ENCODE results near the gene WDR47.
"Not testable (repeated sequence)": the region's sequence is repeated elsewhere in the genome, so short reads cannot be mapped to it uniquely, and the experiment has no call there.

Gene WDR47

DNA sequence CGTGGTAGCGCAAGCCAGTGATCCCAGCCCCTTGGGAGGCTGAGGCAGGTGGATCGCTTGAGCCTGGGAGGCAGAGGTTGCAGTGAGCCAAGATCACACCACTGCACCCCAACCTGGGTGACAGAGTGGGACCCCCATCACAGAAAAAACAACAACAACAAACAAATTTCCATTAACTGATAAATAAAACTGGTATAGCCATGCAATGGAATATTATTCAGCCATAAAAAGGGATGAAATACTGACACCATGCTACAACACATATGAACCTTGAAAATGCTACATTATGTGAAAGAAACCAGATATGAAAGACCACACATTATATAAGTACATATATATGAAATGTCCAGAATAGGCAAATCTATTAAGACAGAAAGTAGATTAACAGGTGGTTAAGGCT, 90.7 kb downstream of the WDR47 start:
- peaks cover 9 to 24% of the 10 kb centered on the region in 2 donors for H3K36me3 ChIP-seq (ENCODE audit: control insufficient read depth in 1 of 2, insufficient read depth in 2 of 2, low read length in 2 of 2)
- no peaks in the 10 kb centered on the region for H3K9me3 ChIP-seq (ENCODE audit: control insufficient read depth in 1 of 2, low read length in 2 of 2)
- H3K4me3 ChIP-seq (ENCODE audit: low read depth in 1 of 2, low read length in 2 of 2) = no peak overlapping the region
- H3K4me1 ChIP-seq (ENCODE audit: control insufficient read depth in 1 of 2, insufficient read depth in 2 of 2, low read length in 2 of 2) = peaks cover 6 to 18% of the 10 kb centered on the region in 2 donors
- no peak overlapping the region for H3K9ac ChIP-seq (ENCODE audit: low read depth in 1 of 2, low read length in 2 of 2)
- no peaks in the 10 kb centered on the region for H3K27me3 ChIP-seq (ENCODE audit: control insufficient read depth in 1 of 2, insufficient read depth in 2 of 2, low read length in 2 of 2)
- H3K27ac ChIP-seq (ENCODE audit: low read depth, low read length) = no peak overlapping the region

GRCh38 chr1:108949044-108949443, 92.9 kb downstream of the WDR47 start:
- Histone ChIP-seq H3K27ac (ENCODE audit: low read depth, low read length) (no peak overlapping the region), H3K4me1 (ENCODE audit: control insufficient read depth in 1 of 2, insufficient read depth in 2 of 2, low read length in 2 of 2) (peaks cover 6 to 18% of the 10 kb centered on the region in 2 donors), H3K9me3 (ENCODE audit: control insufficient read depth in 1 of 2, low read length in 2 of 2) (no peaks in the 10 kb centered on the region), H3K27me3 (ENCODE audit: control insufficient read depth in 1 of 2, insufficient read depth in 2 of 2, low read length in 2 of 2) (no peaks in the 10 kb centered on the region), H3K4me3 (ENCODE audit: low read depth in 1 of 2, low read length in 2 of 2) (no peak overlapping the region), H3K9ac (ENCODE audit: low read depth in 1 of 2, low read length in 2 of 2) (no peak overlapping the region), H3K36me3 (ENCODE audit: control insufficient read depth in 1 of 2, insufficient read depth in 2 of 2, low read length in 2 of 2) (peaks cover 12 to 30% of the 10 kb centered on the region in 2 donors)

GRCh38 chr1:108947871-108948525, 93.9 kb downstream of the WDR47 start:
- Histone ChIP-seq H3K9me3 (ENCODE audit: control insufficient read depth in 1 of 2, low read length in 2 of 2) (no peaks in the 10 kb centered on the region), H3K9ac (ENCODE audit: low read depth in 1 of 2, low read length in 2 of 2) (no peak overlapping the region), H3K36me3 (ENCODE audit: control insufficient read depth in 1 of 2, insufficient read depth in 2 of 2, low read length in 2 of 2) (peaks cover 15 to 41% of the 10 kb centered on the region in 2 donors), H3K4me1 (ENCODE audit: control insufficient read depth in 1 of 2, insufficient read depth in 2 of 2, low read length in 2 of 2) (peaks cover 6 to 18% of the 10 kb centered on the region in 2 donors), H3K4me3 (ENCODE audit: low read depth in 1 of 2, low read length in 2 of 2) (peak overlapping the region in 1 of 2 donors; percentile 37), H3K27me3 (ENCODE audit: control insufficient read depth in 1 of 2, insufficient read depth in 2 of 2, low read length in 2 of 2) (no peaks in the 10 kb centered on the region), H3K27ac (ENCODE audit: low read depth, low read length) (no peak overlapping the region)

GRCh38 chr1:108936170-108936569, 105.7 kb downstream of the WDR47 start:
- Histone ChIP-seq H3K9ac (ENCODE audit: low read depth in 1 of 2, low read length in 2 of 2) (no peak overlapping the region), H3K9me3 (ENCODE audit: control insufficient read depth in 1 of 2, low read length in 2 of 2) (no peaks in the 10 kb centered on the region), H3K27me3 (ENCODE audit: control insufficient read depth in 1 of 2, insufficient read depth in 2 of 2, low read length in 2 of 2) (no peaks in the 10 kb centered on the region), H3K36me3 (ENCODE audit: control insufficient read depth in 1 of 2, insufficient read depth in 2 of 2, low read length in 2 of 2) (peaks cover 40 to 82% of the 10 kb centered on the region in 2 donors), H3K27ac (ENCODE audit: low read depth, low read length) (no peak overlapping the region), H3K4me3 (ENCODE audit: low read depth in 1 of 2, low read length in 2 of 2) (no peak overlapping the region), H3K4me1 (ENCODE audit: control insufficient read depth in 1 of 2, insufficient read depth in 2 of 2, low read length in 2 of 2) (no peaks in the 10 kb centered on the region)

DNA sequence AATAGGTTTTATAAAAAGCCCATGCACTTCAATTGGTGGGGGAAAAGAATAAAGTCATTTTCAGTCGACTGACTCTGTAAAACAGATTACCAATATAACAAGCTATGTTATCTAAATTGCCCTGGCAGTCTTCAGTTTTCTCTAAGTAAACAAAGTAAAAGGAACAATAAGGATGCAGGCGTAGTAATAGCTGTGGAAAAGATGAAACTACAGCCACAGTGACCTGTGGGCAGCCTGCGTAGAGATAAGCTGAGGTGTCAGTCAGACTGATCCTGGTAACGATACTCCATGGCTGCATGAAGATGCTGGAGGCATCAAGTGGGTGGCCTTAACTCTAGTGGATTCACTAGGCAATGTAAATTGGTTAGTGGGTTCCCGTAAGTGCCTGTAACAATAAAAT, 108.0 kb downstream of the WDR47 start:
- no peaks in the 10 kb centered on the region for H3K4me1 ChIP-seq (ENCODE audit: control insufficient read depth in 1 of 2, insufficient read depth in 2 of 2, low read length in 2 of 2)
- no peak overlapping the region for H3K4me3 ChIP-seq (ENCODE audit: low read depth in 1 of 2, low read length in 2 of 2)
- no peak overlapping the region for H3K27ac ChIP-seq (ENCODE audit: low read depth, low read length)
- peaks cover 36 to 87% of the 10 kb centered on the region in 2 donors for H3K36me3 ChIP-seq (ENCODE audit: control insufficient read depth in 1 of 2, insufficient read depth in 2 of 2, low read length in 2 of 2)
- no peaks in the 10 kb centered on the region for H3K27me3 ChIP-seq (ENCODE audit: control insufficient read depth in 1 of 2, insufficient read depth in 2 of 2, low read length in 2 of 2)
- H3K9me3 ChIP-seq (ENCODE audit: control insufficient read depth in 1 of 2, low read length in 2 of 2) = no peaks in the 10 kb centered on the region
- H3K9ac ChIP-seq (ENCODE audit: low read depth in 1 of 2, low read length in 2 of 2) = no peak overlapping the region

DNA sequence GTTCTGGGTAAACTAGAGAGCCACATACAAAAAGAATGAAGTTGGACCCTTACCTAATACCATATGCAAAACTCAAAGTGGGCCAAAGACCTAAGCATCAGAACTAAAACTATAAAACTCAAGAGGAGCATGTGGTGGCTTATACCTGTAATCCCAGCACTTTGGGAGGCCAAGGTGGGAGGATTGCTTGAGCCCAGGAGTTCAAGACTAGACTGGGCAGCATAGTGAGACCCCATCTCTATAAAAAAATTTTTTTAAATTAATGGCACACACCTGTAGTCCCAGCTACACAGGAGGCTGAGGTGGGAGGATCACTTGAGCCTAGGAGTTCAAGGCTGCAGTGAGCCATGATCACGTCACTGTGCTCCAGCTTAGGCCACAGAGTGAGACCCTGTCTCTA, 114.3 kb downstream of the WDR47 start:
- peaks cover 18 to 90% of the 10 kb centered on the region in 2 donors for H3K36me3 ChIP-seq (ENCODE audit: control insufficient read depth in 1 of 2, insufficient read depth in 2 of 2, low read length in 2 of 2)
- not testable (repeated sequence) for H3K9me3 ChIP-seq (ENCODE audit: control insufficient read depth in 1 of 2, low read length in 2 of 2); H3K27ac ChIP-seq (ENCODE audit: low read depth, low read length); H3K9ac ChIP-seq (ENCODE audit: low read depth in 1 of 2, low read length in 2 of 2); H3K27me3 ChIP-seq (ENCODE audit: control insufficient read depth in 1 of 2, insufficient read depth in 2 of 2, low read length in 2 of 2); H3K4me1 ChIP-seq (ENCODE audit: control insufficient read depth in 1 of 2, insufficient read depth in 2 of 2, low read length in 2 of 2); H3K4me3 ChIP-seq (ENCODE audit: low read depth in 1 of 2, low read length in 2 of 2)

DNA sequence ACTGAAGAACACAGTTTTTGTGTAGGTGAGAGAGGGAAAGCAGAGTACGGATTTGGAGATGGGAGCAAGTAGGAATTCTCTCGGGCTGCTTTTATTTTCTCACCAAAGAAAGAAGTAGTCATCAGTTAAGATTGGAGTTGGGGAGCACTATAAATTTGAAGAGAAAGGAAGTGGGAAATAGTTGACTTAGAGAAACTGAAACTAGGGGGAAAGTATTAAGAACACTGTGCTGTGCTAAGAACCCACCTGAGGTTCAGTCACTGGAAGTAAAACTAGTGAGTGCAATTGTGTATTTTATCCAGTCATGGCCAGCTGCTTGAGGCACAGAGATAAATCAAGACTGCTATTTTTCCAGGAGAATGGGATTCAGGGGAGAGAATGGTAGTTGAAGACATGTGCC, 116.0 kb downstream of the WDR47 start:
- peaks cover 18 to 74% of the 10 kb centered on the region in 2 donors for H3K36me3 ChIP-seq (ENCODE audit: control insufficient read depth in 1 of 2, insufficient read depth in 2 of 2, low read length in 2 of 2)
- H3K27me3 ChIP-seq (ENCODE audit: control insufficient read depth in 1 of 2, insufficient read depth in 2 of 2, low read length in 2 of 2) = no peaks in the 10 kb centered on the region
- H3K4me3 ChIP-seq (ENCODE audit: low read depth in 1 of 2, low read length in 2 of 2) = no peak overlapping the region
- H3K27ac ChIP-seq (ENCODE audit: low read depth, low read length) = no peak overlapping the region
- H3K9me3 ChIP-seq (ENCODE audit: control insufficient read depth in 1 of 2, low read length in 2 of 2) = no peaks in the 10 kb centered on the region
- H3K4me1 ChIP-seq (ENCODE audit: control insufficient read depth in 1 of 2, insufficient read depth in 2 of 2, low read length in 2 of 2) = no peaks in the 10 kb centered on the region
- H3K9ac ChIP-seq (ENCODE audit: low read depth in 1 of 2, low read length in 2 of 2) = no peak overlapping the region

All from duodenal mucosa (tissue), 2 donors.